H9 (cell line): Measurements from ENCODE around the gene MMP11. TPM values are rescaled to one million over a fixed set of nuclear protein-coding genes. Genes with fewer than 3 reads are reported as not detected.

Experiments used
- DNase-seq: peaks from one replicate; pipeline ENCODE4 v3.0.0-alpha.2; 2017
- H2AFZ ChIP-seq: one replicate; pipeline ENCODE4 v1.6.1; 2013; ENCODE audit warnings: mild to moderate bottlenecking, low read length, control low read depth, moderate library complexity
- H2AK5ac ChIP-seq: 2 replicates; pipeline ENCODE4 v1.6.1; 2013; ENCODE audit warnings: low read length, control low read depth, mixed read lengths; ENCODE audit not compliant: insufficient read length
- H2BK120ac ChIP-seq: one replicate; pipeline ENCODE4 v1.6.1; 2013; ENCODE audit warnings: low read depth, mild to moderate bottlenecking, low read length, control low read depth, inconsistent platforms; ENCODE audit not compliant: poor library complexity, severe bottlenecking
- H2BK12ac ChIP-seq: 2 replicates; pipeline ENCODE4 v1.6.1; 2013; ENCODE audit warnings: low read length, control low read depth, mixed read lengths, low read depth; ENCODE audit not compliant: insufficient read length
- H2BK15ac ChIP-seq: 2 replicates; pipeline ENCODE4 v1.6.1; 2013; ENCODE audit warnings: low read depth, low read length, control low read depth
- H2BK20ac ChIP-seq: one replicate; pipeline ENCODE4 v1.6.1; 2013; ENCODE audit warnings: low read depth, mild to moderate bottlenecking, low read length, control low read depth, inconsistent platforms; ENCODE audit not compliant: poor library complexity, severe bottlenecking
- H2BK5ac ChIP-seq: 2 replicates; pipeline ENCODE4 v1.6.1; 2013; ENCODE audit warnings: low read length, control low read depth, mixed read lengths; ENCODE audit not compliant: insufficient read length
- H3K14ac ChIP-seq: 2 replicates; pipeline ENCODE4 v1.6.1; 2013; ENCODE audit warnings: low read length, control low read depth; ENCODE audit not compliant: insufficient read depth
- H3K18ac ChIP-seq: 2 replicates; pipeline ENCODE4 v1.6.1; 2013; ENCODE audit warnings: low read depth, mild to moderate bottlenecking, mixed read lengths, low read length, control low read depth; ENCODE audit not compliant: insufficient read length
- H3K23ac ChIP-seq: 2 replicates; pipeline ENCODE4 v1.6.1; 2013; ENCODE audit warnings: low read length, control low read depth, mixed read lengths, low read depth; ENCODE audit not compliant: insufficient read length
- H3K23me2 ChIP-seq: 2 replicates; pipeline ENCODE4 v1.6.1; 2013; ENCODE audit warnings: low read depth, mild to moderate bottlenecking, mixed read lengths, low read length, control low read depth; ENCODE audit not compliant: insufficient read length, poor library complexity, severe bottlenecking
- H3K27ac ChIP-seq: 2 replicates; pipeline ENCODE4 v1.5.1; 2013; ENCODE audit warnings: low read length, control low read depth, mixed read lengths, low read depth; ENCODE audit not compliant: insufficient read length
- H3K27me3 ChIP-seq: 2 replicates; pipeline ENCODE4 v1.6.1; 2013; ENCODE audit warnings: low read length, control low read depth, inconsistent platforms; ENCODE audit not compliant: insufficient read depth
- H3K4ac ChIP-seq: 2 replicates; pipeline ENCODE4 v1.6.1; 2013; ENCODE audit warnings: low read depth, mild to moderate bottlenecking, control low read depth, inconsistent platforms, low read length, moderate library complexity
- H3K4me1 ChIP-seq: 2 replicates; pipeline ENCODE4 v1.6.1; 2013; ENCODE audit warnings: low read length, control low read depth, inconsistent platforms; ENCODE audit not compliant: insufficient read depth
- H3K4me2 ChIP-seq: 2 replicates; pipeline ENCODE4 v1.6.1; 2013; ENCODE audit warnings: low read length, control low read depth, mixed read lengths; ENCODE audit not compliant: insufficient read length, insufficient read depth
- H3K56ac ChIP-seq: 2 replicates; pipeline ENCODE4 v1.6.1; 2013; ENCODE audit warnings: low read depth, mild to moderate bottlenecking, mixed read lengths, low read length, control low read depth; ENCODE audit not compliant: insufficient read length
- H3K79me1 ChIP-seq: 2 replicates; pipeline ENCODE4 v1.6.1; 2013; ENCODE audit warnings: low read depth, mild to moderate bottlenecking, moderate library complexity, low read length, control low read depth, inconsistent platforms; ENCODE audit not compliant: insufficient read depth, poor library complexity, severe bottlenecking
- H3K79me2 ChIP-seq: 2 replicates; pipeline ENCODE4 v1.6.1; 2013; ENCODE audit warnings: low read length, control low read depth, inconsistent platforms; ENCODE audit not compliant: insufficient read depth
- H3K9ac ChIP-seq: 2 replicates; pipeline ENCODE4 v1.6.1; 2013; ENCODE audit warnings: low read length, control low read depth, mixed read lengths; ENCODE audit not compliant: insufficient read length; ENCODE audit errors: extremely low read depth
- H3K9me3 ChIP-seq: one replicate; pipeline ENCODE4 v1.6.1; 2013; ENCODE audit warnings: low read depth, low read length, inconsistent platforms; ENCODE audit not compliant: control insufficient read depth
- H3T11ph ChIP-seq: one replicate; pipeline ENCODE4 v1.6.1; 2013; ENCODE audit warnings: mild to moderate bottlenecking, low read length, control low read depth, inconsistent platforms
- H4K20me1 ChIP-seq: one replicate; pipeline ENCODE4 v1.6.1; 2013; ENCODE audit not compliant: control insufficient read depth, insufficient read length, insufficient read depth
- H4K5ac ChIP-seq: 2 replicates; pipeline ENCODE4 v1.6.1; 2013; ENCODE audit warnings: low read depth, mild to moderate bottlenecking, mixed read lengths, low read length, control low read depth; ENCODE audit not compliant: insufficient read length
- H4K8ac ChIP-seq: replicated peaks from 2 replicates; pipeline ENCODE4 v1.6.1; 2013; ENCODE audit warnings: low read length, control low read depth, mixed read lengths, low read depth; ENCODE audit not compliant: insufficient read length
- H4K91ac ChIP-seq: 2 replicates; pipeline ENCODE4 v1.6.1; 2013; ENCODE audit warnings: low read depth, mild to moderate bottlenecking, moderate library complexity, mixed read lengths, low read length, control low read depth; ENCODE audit not compliant: insufficient read length
- H3K27ac Mint-ChIP-seq, 3 experiments: 2 replicates in 2 of 3; 3 replicates in 1 of 3; pipeline ENCODE4 v1.8.0; 2020 to 2021; ENCODE audit warnings: mixed read lengths in 3 of 3, mild to moderate bottlenecking in 1 of 3, moderate library complexity in 1 of 3
- H3K27me3 Mint-ChIP-seq: 2 replicates; pipeline ENCODE4 v1.8.0; 2021; ENCODE audit warnings: low read depth, mild to moderate bottlenecking, moderate library complexity, mixed read lengths
- H3K36me3 Mint-ChIP-seq, 3 experiments: 2 replicates in 2 of 3; 3 replicates in 1 of 3; pipeline ENCODE4 v1.8.0; 2020 to 2021; ENCODE audit warnings: low read depth in 3 of 3, mixed read lengths in 3 of 3; ENCODE audit not compliant: insufficient read depth in 1 of 3
- H3K4me1 Mint-ChIP-seq, 2 experiments: 2 replicates each; pipeline ENCODE4 v1.8.0; 2020; ENCODE audit warnings: mixed read lengths in 2 of 2
- H3K4me3 Mint-ChIP-seq, 2 experiments: 2 replicates in 1 of 2; 3 replicates in 1 of 2; pipeline ENCODE4 v1.8.0; 2020 to 2021; ENCODE audit warnings: mild to moderate bottlenecking in 2 of 2, mixed read lengths in 2 of 2, moderate library complexity in 1 of 2
- H3K9me3 Mint-ChIP-seq, 2 experiments: 2 replicates in 1 of 2; 3 replicates in 1 of 2; pipeline ENCODE4 v1.8.0; 2020; ENCODE audit warnings: mild to moderate bottlenecking in 2 of 2, mixed read lengths in 2 of 2, moderate library complexity in 1 of 2
- WGBS: extraction: QIAGEN DNeasy Blood & Tissue Kit; methylation state at CpG from one replicate; pipeline ENCODE4 v1.1.7; 2013; ENCODE audit warnings: missing lambda C conversion rate, low lambda C conversion rate, mixed read lengths; ENCODE audit not compliant: insufficient read length; ENCODE audit errors: extremely low coverage; 5-methylcytosine and 5-hydroxymethylcytosine counted together
- total RNA-seq: library from RNA; stranded (reverse); gene quantifications from 2 replicates; pipeline ENCODE4 v1.2.1, GENCODE V29; 2021
- TF ChIP-seq, protein P1 (sequence below): fragments of 200-600 bp; sonication (generic); conservative IDR thresholded peaks from 3 replicates; pipeline ENCODE4 v1.8.0; 2021; ENCODE audit warnings: antibody characterized with exemption, mild to moderate bottlenecking

Gene MMP11
- total RNA-seq, 1 experiment from 2014 or later = 5.3 TPM

DNA sequence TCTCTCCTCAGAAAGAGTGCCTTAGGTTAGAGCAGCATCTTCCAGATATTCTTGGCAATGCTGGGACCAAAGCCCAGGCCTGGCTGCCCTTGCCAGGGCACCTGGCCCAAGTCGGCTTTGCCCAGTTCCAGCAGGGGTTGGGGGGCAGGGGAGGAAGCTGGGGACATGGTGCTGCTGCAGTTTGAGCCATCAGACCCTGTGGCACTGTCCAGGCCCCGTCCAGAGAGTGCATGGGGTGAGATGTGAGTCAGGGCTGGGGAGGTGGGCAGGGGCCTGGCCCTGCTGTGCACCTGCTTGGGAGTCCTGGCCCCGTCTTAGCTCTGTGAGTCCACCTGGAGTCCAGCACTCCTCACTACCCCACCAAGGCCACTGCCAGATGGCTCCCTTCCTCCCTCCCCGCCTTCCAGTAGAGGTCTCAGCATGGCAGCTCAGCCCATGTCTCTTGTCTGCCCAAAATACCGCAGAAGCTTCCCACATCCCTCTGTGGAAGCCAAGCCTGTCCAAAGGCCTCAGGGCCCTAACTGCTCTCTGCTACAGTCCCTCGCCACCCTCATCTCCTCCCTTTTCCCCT is 49.5 kb downstream of the MMP11 start:
- Histone ChIP-seq H2AK5ac (no peak overlapping the region), H3K4me1 (no peaks in the 10 kb centered on the region), H3K4me2 (no peak overlapping the region), H2BK20ac (no peak overlapping the region), H2BK15ac (no peak overlapping the region), H4K8ac (no peak overlapping the region), H2AFZ (no peak overlapping the region), H2BK12ac (no peak overlapping the region), H3K14ac (no peak overlapping the region; the same call in 1 of the 2 replicates), H3K23ac (no peak overlapping the region), H3K18ac (no peak overlapping the region), H4K20me1 (no peaks in the 10 kb centered on the region), H3K4ac (no peak overlapping the region), H3K27me3 (no peaks in the 10 kb centered on the region), H3K27ac (no peak overlapping the region), H2BK120ac (no peak overlapping the region), H3K9me3 (no peaks in the 10 kb centered on the region), H3K23me2 (no peaks in the 10 kb centered on the region), H4K5ac (no peak overlapping the region), H2BK5ac (no peak overlapping the region), H4K91ac (no peak overlapping the region), H3T11ph (no peak overlapping the region), H3K9ac (no peak overlapping the region), H3K56ac (no peak overlapping the region), H3K79me1 (no peaks in the 10 kb centered on the region), H3K79me2 (no peaks in the 10 kb centered on the region)
- TF ChIP-seq, protein P1, sequence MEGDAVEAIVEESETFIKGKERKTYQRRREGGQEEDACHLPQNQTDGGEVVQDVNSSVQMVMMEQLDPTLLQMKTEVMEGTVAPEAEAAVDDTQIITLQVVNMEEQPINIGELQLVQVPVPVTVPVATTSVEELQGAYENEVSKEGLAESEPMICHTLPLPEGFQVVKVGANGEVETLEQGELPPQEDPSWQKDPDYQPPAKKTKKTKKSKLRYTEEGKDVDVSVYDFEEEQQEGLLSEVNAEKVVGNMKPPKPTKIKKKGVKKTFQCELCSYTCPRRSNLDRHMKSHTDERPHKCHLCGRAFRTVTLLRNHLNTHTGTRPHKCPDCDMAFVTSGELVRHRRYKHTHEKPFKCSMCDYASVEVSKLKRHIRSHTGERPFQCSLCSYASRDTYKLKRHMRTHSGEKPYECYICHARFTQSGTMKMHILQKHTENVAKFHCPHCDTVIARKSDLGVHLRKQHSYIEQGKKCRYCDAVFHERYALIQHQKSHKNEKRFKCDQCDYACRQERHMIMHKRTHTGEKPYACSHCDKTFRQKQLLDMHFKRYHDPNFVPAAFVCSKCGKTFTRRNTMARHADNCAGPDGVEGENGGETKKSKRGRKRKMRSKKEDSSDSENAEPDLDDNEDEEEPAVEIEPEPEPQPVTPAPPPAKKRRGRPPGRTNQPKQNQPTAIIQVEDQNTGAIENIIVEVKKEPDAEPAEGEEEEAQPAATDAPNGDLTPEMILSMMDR = no peak
- H3K36me3 Mint-ChIP-seq = peaks cover 56 to 96% (median 93%) of the 10 kb centered on the region in 3 experiments
- peak overlapping the region in 1 of 3 experiments; percentile 15; a peak in 3 of 7 replicates for H3K27ac Mint-ChIP-seq
- DNase-seq = no peak
- peaks cover 16 to 19% of the 10 kb centered on the region in 2 experiments; a peak in 3 of 4 replicates for H3K4me1 Mint-ChIP-seq
- H3K27me3 Mint-ChIP-seq = no peaks in the 10 kb centered on the region
- no peaks in the 10 kb centered on the region for H3K9me3 Mint-ChIP-seq
- no CpG with 5 or more reads among the region's 6 CpGs for WGBS
- H3K4me3 Mint-ChIP-seq = no peak overlapping the region
